Left forelimb (tissue), 1 donor: Measurements from ENCODE around the gene SCAMP1.

Experiments used
- DNase-seq: peaks from one replicate; pipeline ENCODE4 v3.0.0-alpha.2; 2018; ENCODE audit warnings: low spot score

The SCAMP1 gene

GRCh38 chr5:78496373-78496772 is 136.0 kb downstream of the SCAMP1 start:
- DNase-seq: no peak

- DNase-seq: no peak
Observed at GRCh38 chr5:78497573-78498533, 137.4 kb downstream of the SCAMP1 start.

GRCh38 chr5:78499485-78499884 is 139.1 kb downstream of the SCAMP1 start:
- DNase-seq: no peak

GRCh38 chr5:78500028-78500427 is 139.6 kb downstream of the SCAMP1 start:
- no peak for DNase-seq

- DNase-seq: no peak
Observed at GRCh38 chr5:78500871-78501270, 140.5 kb downstream of the SCAMP1 start.

GRCh38 chr5:78501411-78502352 is 141.3 kb downstream of the SCAMP1 start:
- no peak for DNase-seq

GRCh38 chr5:78503958-78504653 is 143.7 kb downstream of the SCAMP1 start:
- DNase-seq: no peak

GRCh38 chr5:78504704-78505677 is 144.6 kb downstream of the SCAMP1 start:
- peak; percentile 89 for DNase-seq

GRCh38 chr5:78505860-78506259 is 145.4 kb downstream of the SCAMP1 start:
- DNase-seq: no peak

- no peak for DNase-seq
Observed at GRCh38 chr5:78506261-78507024, 146.0 kb downstream of the SCAMP1 start.

- no peak for DNase-seq
Observed at GRCh38 chr5:78507531-78507930, 147.1 kb downstream of the SCAMP1 start.

- no peak for DNase-seq
Observed at GRCh38 chr5:78508186-78508765, 147.9 kb downstream of the SCAMP1 start.

GRCh38 chr5:78509145-78509865 is 148.9 kb downstream of the SCAMP1 start:
- DNase-seq: no peak

- peak; percentile 76 for DNase-seq
Observed at GRCh38 chr5:78509884-78510769, 149.7 kb downstream of the SCAMP1 start.

GRCh38 chr5:78511121-78511906 is 150.9 kb downstream of the SCAMP1 start:
- DNase-seq: no peak

- no peak for DNase-seq
Observed at GRCh38 chr5:78512435-78512834, 152.0 kb downstream of the SCAMP1 start.

GRCh38 chr5:78513441-78513840 is 153.0 kb downstream of the SCAMP1 start:
- no peak for DNase-seq
